Bronchial epithelial cell (primary cell): ENCODE data around the gene ZNF862. TPM values are rescaled to one million over a fixed set of nuclear protein-coding genes. Genes with fewer than 3 reads are reported as not detected.
"Not testable (repeated sequence)": the region's sequence is repeated elsewhere in the genome, so short reads cannot be mapped to it uniquely, and the experiment has no call there.

Experiments
- DNase-seq: peaks from one replicate; pipeline ENCODE4 v3.0.0-alpha.2; 2010; ENCODE audit warnings: low read depth
- FAIRE-seq: peaks from 2 replicates; lab custom pipeline; 2011; peaks lifted over from hg19 to GRCh38; lab: Jason Lieb, UNC
- H3K27me3 ChIP-seq: 2 replicates; pipeline ENCODE4 v1.5.1; 2011; ENCODE audit warnings: low read length; ENCODE audit not compliant: control insufficient read depth, insufficient read depth
- H3K36me3 ChIP-seq: 2 replicates; pipeline ENCODE4 v1.5.1; 2011; ENCODE audit warnings: low read length; ENCODE audit not compliant: control insufficient read depth, insufficient read depth
- H3K4me3 ChIP-seq: 2 replicates; pipeline ENCODE4 v1.5.1; 2011; ENCODE audit warnings: mild to moderate bottlenecking, low read depth, low read length, control low read depth
- CTCF ChIP-seq: IDR thresholded peaks from 2 replicates; pipeline ENCODE4 v1.5.1; 2011; ENCODE audit warnings: mild to moderate bottlenecking, moderate library complexity, low read length, control low read depth, inconsistent platforms; ENCODE audit not compliant: insufficient read depth, severe bottlenecking
- total RNA-seq: library from RNA; depleted of rRNA; stranded (reverse); fragments of >200 nt; gene quantifications from 2 replicates; pipeline ENCODE4 v1.2.1, GENCODE V29; 2014

ZNF862 gene
- total RNA-seq, 1 donor from 2014 or later = 5.0 TPM

GRCh38 chr7:149884016-149884415, 45.8 kb downstream of the ZNF862 start:
- FAIRE-seq (no peak), DNase-seq (no peak)
- no peaks in the 10 kb centered on the region for H3K36me3 ChIP-seq
- TF ChIP-seq CTCF = no peak
- no peaks in the 10 kb centered on the region for H3K27me3 ChIP-seq
- no peak overlapping the region for H3K4me3 ChIP-seq

GRCh38 chr7:149884541-149884940, 46.4 kb downstream of the ZNF862 start:
- Histone ChIP-seq H3K36me3 (no peaks in the 10 kb centered on the region), H3K27me3 (no peaks in the 10 kb centered on the region), H3K4me3 (no peak overlapping the region)
- TF ChIP-seq CTCF = no peak
- FAIRE-seq (no peak), DNase-seq (no peak)

- H3K36me3 ChIP-seq = no peaks in the 10 kb centered on the region
- no peak for TF ChIP-seq CTCF
- FAIRE-seq (no peak), DNase-seq (no peak)
- no peaks in the 10 kb centered on the region for H3K27me3 ChIP-seq
- H3K4me3 ChIP-seq = no peak overlapping the region
Observed at GRCh38 chr7:149885191-149886017, 47.2 kb downstream of the ZNF862 start.

GRCh38 chr7:149886018-149886415, 47.8 kb downstream of the ZNF862 start:
- no peaks in the 10 kb centered on the region for H3K27me3 ChIP-seq
- no peak for DNase-seq
- no peak for TF ChIP-seq CTCF
- no peak overlapping the region for H3K4me3 ChIP-seq
- no peaks in the 10 kb centered on the region for H3K36me3 ChIP-seq
- FAIRE-seq = no peak

- no peak overlapping the region for H3K4me3 ChIP-seq
- FAIRE-seq = no peak
- no peak for TF ChIP-seq CTCF
- no peak for DNase-seq
- no peaks in the 10 kb centered on the region for H3K27me3 ChIP-seq
- H3K36me3 ChIP-seq = no peaks in the 10 kb centered on the region
Observed at GRCh38 chr7:149887311-149887710, 49.1 kb downstream of the ZNF862 start.

GRCh38 chr7:149890715-149891114, 52.5 kb downstream of the ZNF862 start:
- not testable (repeated sequence) for H3K27me3 ChIP-seq, H3K4me3 ChIP-seq, DNase-seq, H3K36me3 ChIP-seq
- peak; percentile 47 for FAIRE-seq

- H3K27me3 ChIP-seq, FAIRE-seq, DNase-seq, H3K4me3 ChIP-seq, H3K36me3 ChIP-seq: not testable (repeated sequence)
Observed at GRCh38 chr7:149894957-149895356, 56.8 kb downstream of the ZNF862 start.

GRCh38 chr7:149907776-149908376, 69.7 kb downstream of the ZNF862 start:
- not testable (repeated sequence) for H3K4me3 ChIP-seq, DNase-seq
- FAIRE-seq = peak; percentile 43

GRCh38 chr7:149910219-149910618, 72.0 kb downstream of the ZNF862 start:
- FAIRE-seq, DNase-seq, H3K27me3 ChIP-seq, H3K4me3 ChIP-seq, H3K36me3 ChIP-seq: not testable (repeated sequence)

More at GRCh38 chr7:149907776-149908376, 69.7 kb downstream of the ZNF862 start:
- H3K36me3 ChIP-seq, H3K27me3 ChIP-seq: not testable (repeated sequence)
